Rectal smooth muscle tissue (tissue), 1 donor: Measurements from ENCODE around the gene RNF130.

Experiments used
- H3K27ac ChIP-seq: one replicate; pipeline ENCODE4 v1.7.0; 2013; ENCODE audit warnings: low read depth, low read length, inconsistent platforms
- H3K27me3 ChIP-seq: one replicate; pipeline ENCODE4 v1.7.0; 2013; ENCODE audit warnings: low read length; ENCODE audit not compliant: control insufficient read depth, insufficient read depth
- H3K36me3 ChIP-seq: one replicate; pipeline ENCODE4 v1.7.0; 2013; ENCODE audit warnings: low read length; ENCODE audit not compliant: control insufficient read depth, insufficient read depth
- H3K4me1 ChIP-seq: one replicate; pipeline ENCODE4 v1.7.0; 2013; ENCODE audit warnings: low read length; ENCODE audit not compliant: control insufficient read depth, insufficient read depth
- H3K4me3 ChIP-seq: one replicate; pipeline ENCODE4 v1.7.0; 2013; ENCODE audit warnings: low read length
- H3K9ac ChIP-seq: one replicate; pipeline ENCODE4 v1.7.0; 2013; ENCODE audit warnings: low read length

Gene RNF130

GRCh38 chr5:180071531-180072255 is at the start of gene RNF130:
Gene RNF130 (minus strand): TSS chr5:180071759. CDS start chr5:180071702, 57 bp downstream.
- no peaks in the 10 kb centered on the region for H3K36me3 ChIP-seq
- H3K4me1 ChIP-seq: no peaks in the 10 kb centered on the region

GRCh38 chr5:180120237-180121101 is 48.9 kb upstream of the RNF130 start:
- H3K9ac ChIP-seq: no peak overlapping the region
- H3K27ac ChIP-seq: no peak overlapping the region
- H3K4me1 ChIP-seq: no peaks in the 10 kb centered on the region
- H3K4me3 ChIP-seq: no peak overlapping the region
- H3K36me3 ChIP-seq: no peaks in the 10 kb centered on the region
- H3K27me3 ChIP-seq: no peaks in the 10 kb centered on the region

More at GRCh38 chr5:180071531-180072255, at the start of gene RNF130:
- H3K27me3 ChIP-seq: no peaks in the 10 kb centered on the region
- H3K27ac ChIP-seq: peak within 1 kb of the TSS; percentile 97
- H3K4me3 ChIP-seq: peak within 1 kb of the TSS; percentile 80
- peak within 1 kb of the TSS; percentile 64 for H3K9ac ChIP-seq

DNA sequence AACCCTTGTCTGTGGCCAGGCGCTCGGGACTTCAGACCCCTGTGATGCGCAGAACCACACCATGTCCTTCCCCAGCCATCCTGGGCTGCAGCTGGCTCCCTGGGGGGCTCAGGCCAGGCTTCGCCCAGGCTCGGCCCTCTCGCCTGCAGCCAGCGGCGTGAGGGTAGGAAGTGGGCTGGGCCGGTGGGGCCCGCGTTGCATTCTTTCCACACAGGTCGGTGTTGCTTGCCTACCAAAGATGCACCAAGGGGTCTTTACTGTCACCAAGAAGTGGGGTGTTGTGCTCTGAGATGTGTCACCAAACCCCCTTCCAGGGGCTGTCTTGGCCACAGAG is 48.3 kb upstream of the RNF130 start:
- no peaks in the 10 kb centered on the region for H3K4me1 ChIP-seq
- no peak overlapping the region for H3K27ac ChIP-seq
- H3K27me3 ChIP-seq: no peaks in the 10 kb centered on the region
- no peak overlapping the region for H3K9ac ChIP-seq
- H3K36me3 ChIP-seq: no peaks in the 10 kb centered on the region
- H3K4me3 ChIP-seq: no peak overlapping the region

- H3K4me3 ChIP-seq: no peak overlapping the region
- no peaks in the 10 kb centered on the region for H3K36me3 ChIP-seq
- H3K27ac ChIP-seq: no peak overlapping the region
- no peaks in the 10 kb centered on the region for H3K4me1 ChIP-seq
- no peaks in the 10 kb centered on the region for H3K27me3 ChIP-seq
- no peak overlapping the region for H3K9ac ChIP-seq
Measured at GRCh38 chr5:180119031-180119902, 47.7 kb upstream of the RNF130 start.

DNA sequence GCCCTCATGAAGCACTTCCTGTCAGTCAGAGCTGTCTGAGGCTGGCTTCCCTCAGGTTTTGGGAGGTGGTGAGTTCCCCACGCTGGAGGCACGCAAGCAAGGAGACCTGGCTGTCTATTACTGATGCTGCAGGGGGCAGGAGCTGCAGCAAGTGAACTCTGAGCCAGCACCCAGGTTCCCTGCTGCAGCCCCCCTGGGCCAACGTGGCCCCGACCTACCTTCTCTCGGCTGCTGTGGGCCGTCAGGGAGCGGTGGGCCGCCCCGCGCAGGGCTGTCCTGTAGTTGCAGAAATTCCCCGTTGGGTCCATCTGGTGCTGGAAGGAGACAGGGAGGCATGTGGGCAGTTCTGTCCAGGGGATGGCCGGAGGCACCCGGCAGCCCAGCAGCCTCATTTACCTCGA is 46.8 kb upstream of the RNF130 start:
- no peaks in the 10 kb centered on the region for H3K27me3 ChIP-seq
- no peak overlapping the region for H3K4me3 ChIP-seq
- H3K9ac ChIP-seq: no peak overlapping the region
- H3K4me1 ChIP-seq: no peaks in the 10 kb centered on the region
- H3K36me3 ChIP-seq: no peaks in the 10 kb centered on the region
- H3K27ac ChIP-seq: no peak overlapping the region

- no peak overlapping the region for H3K9ac ChIP-seq
Measured at GRCh38 chr5:180117000-180117725, 45.6 kb upstream of the RNF130 start.

DNA sequence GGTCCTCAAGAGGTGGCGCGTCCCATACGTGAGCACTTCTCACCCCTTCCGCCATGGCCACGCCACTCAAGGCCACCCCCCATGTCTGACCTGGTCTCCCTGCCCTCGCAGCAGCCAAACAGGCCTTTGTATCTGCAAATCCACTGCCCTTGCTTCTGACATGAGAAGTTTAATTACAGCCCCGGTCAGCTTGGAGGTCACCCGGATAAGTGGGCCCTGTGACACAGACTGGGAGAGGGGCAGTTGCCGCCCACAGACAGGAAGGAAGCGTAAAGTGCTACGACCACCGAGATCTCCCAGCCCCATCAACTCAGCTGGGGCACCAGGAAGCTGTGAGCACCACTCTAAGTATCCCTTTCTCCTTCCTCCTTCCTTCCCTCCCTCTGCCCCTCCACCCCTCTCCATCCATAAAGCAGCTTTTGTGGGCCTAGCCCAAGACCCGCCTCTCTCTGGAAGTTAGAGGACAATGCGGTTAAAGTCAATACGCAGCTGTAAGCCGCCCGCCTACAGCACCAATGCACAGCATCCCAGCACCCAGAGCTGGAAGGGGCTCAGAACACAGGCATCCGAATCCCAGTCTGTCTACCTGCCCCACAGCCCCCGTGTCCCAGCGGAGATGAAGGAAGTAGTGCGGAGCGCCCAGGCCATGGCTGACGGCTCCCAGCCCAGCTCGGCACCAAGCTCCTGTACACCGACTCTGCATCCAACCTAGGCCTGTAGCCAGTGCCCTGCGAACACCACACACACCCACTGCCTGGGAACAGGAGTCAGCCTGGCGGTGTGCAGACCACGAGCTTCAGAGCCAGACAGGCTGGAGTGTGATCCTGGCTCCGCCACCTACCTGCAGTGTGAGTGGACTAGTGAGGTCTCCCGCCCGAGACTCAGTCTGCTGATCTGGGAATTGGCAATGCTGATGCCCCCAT is 44.8 kb upstream of the RNF130 start:
- H3K9ac ChIP-seq: no peak overlapping the region
- H3K4me1 ChIP-seq: no peaks in the 10 kb centered on the region
- H3K4me3 ChIP-seq: no peak overlapping the region
- no peaks in the 10 kb centered on the region for H3K36me3 ChIP-seq
- no peaks in the 10 kb centered on the region for H3K27me3 ChIP-seq
- H3K27ac ChIP-seq: no peak overlapping the region

More at GRCh38 chr5:180117000-180117725, 45.6 kb upstream of the RNF130 start:
- no peak overlapping the region for H3K27ac ChIP-seq
- no peak overlapping the region for H3K4me3 ChIP-seq
- no peaks in the 10 kb centered on the region for H3K36me3 ChIP-seq
- no peaks in the 10 kb centered on the region for H3K27me3 ChIP-seq
- H3K4me1 ChIP-seq: no peaks in the 10 kb centered on the region

DNA sequence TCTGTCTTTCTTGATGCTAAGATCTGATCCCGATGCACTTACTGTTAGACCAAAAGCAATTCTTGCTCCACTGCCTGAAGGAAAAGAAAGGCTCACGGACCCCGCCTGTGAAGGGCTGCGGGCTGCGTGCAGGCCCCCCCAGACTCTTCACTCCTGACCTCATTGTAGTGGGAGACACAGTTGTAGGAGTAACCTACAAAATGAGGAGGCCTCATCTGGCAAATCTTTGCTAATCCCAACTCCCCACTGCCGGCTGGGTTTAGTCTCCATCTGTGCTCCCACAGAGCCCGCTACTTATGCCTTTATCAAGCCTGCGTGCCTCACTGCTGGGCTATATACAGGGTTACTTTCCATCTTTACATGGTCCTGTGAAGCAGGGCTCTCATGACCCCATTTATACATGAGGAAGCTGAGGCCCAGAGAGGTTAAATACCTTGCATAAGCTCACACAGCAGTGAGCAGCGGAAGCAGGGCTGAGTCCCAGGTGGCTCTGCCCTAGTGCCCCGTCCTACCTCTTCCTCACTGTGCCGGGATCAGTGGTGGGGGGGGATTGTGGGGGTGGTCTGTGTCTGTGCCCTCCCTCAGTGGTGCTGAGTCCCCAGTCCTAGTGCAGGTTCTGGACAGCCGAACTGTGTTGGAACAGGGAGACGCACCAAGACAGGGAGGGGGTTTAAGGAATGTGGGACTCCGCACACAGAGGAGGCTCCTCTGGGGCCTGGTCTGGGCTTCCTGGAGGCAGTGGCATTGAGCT is 43.9 kb upstream of the RNF130 start:
- H3K36me3 ChIP-seq: no peaks in the 10 kb centered on the region
- H3K4me1 ChIP-seq: no peaks in the 10 kb centered on the region

DNA sequence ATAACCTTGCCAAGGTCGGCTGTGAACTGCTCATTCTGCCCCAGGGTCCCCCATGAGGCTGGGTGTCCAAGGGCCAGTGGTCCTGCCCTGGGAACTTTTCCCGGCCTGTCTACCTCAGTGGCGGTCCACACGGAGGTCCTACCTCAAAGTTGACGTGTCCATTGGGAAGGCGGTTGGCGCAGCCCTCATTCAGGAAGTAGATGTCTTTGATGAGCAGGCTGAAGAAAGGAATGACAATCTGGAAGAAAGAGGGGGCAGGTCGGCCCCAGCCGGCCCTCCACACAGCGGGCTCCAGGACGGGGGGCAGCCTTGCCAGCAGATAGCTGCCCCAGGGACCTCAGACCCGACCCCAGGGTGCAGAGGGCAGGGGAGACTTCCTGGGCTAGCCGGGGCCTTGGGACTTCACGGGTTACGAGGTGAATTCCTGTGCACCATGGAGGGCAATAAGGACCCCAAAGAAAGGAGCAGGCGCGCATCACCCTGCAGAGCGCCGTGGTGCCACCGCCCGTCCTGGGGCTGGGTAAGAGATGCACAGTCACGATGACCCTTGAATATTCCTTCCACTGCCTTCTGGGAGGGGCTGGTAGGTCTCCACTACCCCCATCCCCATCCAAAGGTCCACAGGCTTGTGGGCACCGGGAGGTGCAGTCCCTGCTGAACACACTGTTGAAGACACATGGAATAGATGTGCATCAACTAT is 42.9 kb upstream of the RNF130 start:
- H3K27ac ChIP-seq: no peak overlapping the region
- no peaks in the 10 kb centered on the region for H3K36me3 ChIP-seq
- no peak overlapping the region for H3K9ac ChIP-seq
- no peak overlapping the region for H3K4me3 ChIP-seq
- no peaks in the 10 kb centered on the region for H3K4me1 ChIP-seq
- H3K27me3 ChIP-seq: no peaks in the 10 kb centered on the region

More for the DNA sequence above, 43.9 kb upstream of the RNF130 start:
- H3K4me3 ChIP-seq: no peak overlapping the region
- H3K9ac ChIP-seq: no peak overlapping the region
- H3K27me3 ChIP-seq: no peaks in the 10 kb centered on the region
- no peak overlapping the region for H3K27ac ChIP-seq

- H3K4me1 ChIP-seq: no peaks in the 10 kb centered on the region
- H3K36me3 ChIP-seq: no peaks in the 10 kb centered on the region
- no peak overlapping the region for H3K4me3 ChIP-seq
Measured at GRCh38 chr5:180113660-180114303, 42.2 kb upstream of the RNF130 start.

More at GRCh38 chr5:180113660-180114303, 42.2 kb upstream of the RNF130 start:
- no peak overlapping the region for H3K27ac ChIP-seq
- H3K9ac ChIP-seq: no peak overlapping the region
- no peaks in the 10 kb centered on the region for H3K27me3 ChIP-seq
